NCI-H82 (cell line): Measurements from ENCODE around the gene EZH1.

Experiments used
- DNase-seq: peaks from one replicate; lab custom pipeline; 2025; lab: John Stamatoyannopoulos, UW

EZH1 gene

GRCh38 chr17:42682722-42683403 is 62.0 kb downstream of the EZH1 start:
- peak; percentile 76 for DNase-seq

- DNase-seq: peak; percentile 86
Observed at GRCh38 chr17:42681976-42682721, 62.7 kb downstream of the EZH1 start, which contains the start of gene CNTNAP1. CNTNAP1 (plus strand) TSS chr17:42682531; CDS start chr17:42682830, 299 bp downstream.

- DNase-seq: peak; percentile 35
Observed at GRCh38 chr17:42680331-42680808, 64.5 kb downstream of the EZH1 start.

- DNase-seq: peak; percentile 87
Observed at GRCh38 chr17:42679492-42680330, 65.1 kb downstream of the EZH1 start.

GRCh38 chr17:42678951-42679491 is 65.8 kb downstream of the EZH1 start:
- DNase-seq: peak; percentile 73

GRCh38 chr17:42677921-42678781 is 66.7 kb downstream of the EZH1 start:
- peak; percentile 96 for DNase-seq

GRCh38 chr17:42677012-42677857 is 67.6 kb downstream of the EZH1 start:
- peak; percentile 100 for DNase-seq

- peak; percentile 64 for DNase-seq
Observed at GRCh38 chr17:42676424-42677011, 68.3 kb downstream of the EZH1 start, which contains the start of gene PLEKHH3. PLEKHH3 (minus strand) TSS chr17:42676994; CDS start chr17:42676563, 431 bp downstream.

- peak; percentile 60 for DNase-seq
Observed at GRCh38 chr17:42675965-42676423, 68.8 kb downstream of the EZH1 start.

- peak; percentile 68 for DNase-seq
Observed at GRCh38 chr17:42675348-42675964, 69.4 kb downstream of the EZH1 start.

- DNase-seq: peak; percentile 68
Observed at GRCh38 chr17:42674755-42675347, 70.0 kb downstream of the EZH1 start.

GRCh38 chr17:42673885-42674754 is 70.7 kb downstream of the EZH1 start:
- peak; percentile 56 for DNase-seq

- DNase-seq: no peak
Observed at GRCh38 chr17:42673266-42673884, 71.5 kb downstream of the EZH1 start.

GRCh38 chr17:42672038-42672437 is 72.8 kb downstream of the EZH1 start:
- no peak for DNase-seq

GRCh38 chr17:42670789-42671657 is 73.8 kb downstream of the EZH1 start:
- no peak for DNase-seq
